Upper lobe of left lung (tissue), 6 donors: Measurements from ENCODE around the gene AGMO. TPM values are rescaled to one million over a fixed set of nuclear protein-coding genes. Genes with fewer than 3 reads are reported as not detected.

Experiments used
- ATAC-seq, 2 donors: fragments of 200-7000 bp; cut with Tn5 transposase; one replicate each; pipeline ENCODE4 v1.9.1; 2022; ENCODE audit warnings: mild to moderate bottlenecking in 2 of 2, moderate library complexity in 2 of 2; ENCODE audit not compliant: low FRiP score in 2 of 2
- DNase-seq, 2 donors: peaks; one replicate each; pipeline ENCODE4 v3.0.0-alpha.2; 2019 to 2020
- H3K27ac ChIP-seq, 4 donors: fragments of 200-600 bp; sonication (generic); one replicate each; pipeline ENCODE4 v1.5.1; 2016 to 2019
- H3K27me3 ChIP-seq, 4 donors: fragments of 200-600 bp; sonication (generic); one replicate each; pipeline ENCODE4 v1.5.1; 2017 to 2019
- H3K36me3 ChIP-seq, 4 donors: fragments of 200-600 bp; sonication (generic); one replicate each; pipeline ENCODE4 v1.5.1; 2016 to 2019
- H3K4me1 ChIP-seq, 4 donors: fragments of 200-600 bp; sonication (generic); one replicate each; pipeline ENCODE4 v1.5.1; 2018 to 2019
- H3K4me3 ChIP-seq, 4 donors: fragments of 200-600 bp; sonication (generic); one replicate each; pipeline ENCODE4 v1.5.1; 2017 to 2019; ENCODE audit warnings: mild to moderate bottlenecking in 2 of 4, moderate library complexity in 1 of 4
- H3K9me3 ChIP-seq, 4 donors: fragments of 200-600 bp; sonication (generic); one replicate each; pipeline ENCODE4 v1.5.1; 2018 to 2019
- CTCF ChIP-seq, 6 experiments: fragments of 450-650 bp in 4 of 6; fragments of 200-600 bp in 2 of 6; sonication (generic) in 2 of 6; IDR thresholded peaks; one replicate each; pipeline ENCODE4 v1.5.1; 2016 to 2019; ENCODE audit warnings: antibody characterized with exemption in 6 of 6
- EP300 ChIP-seq, 4 donors: sonication (generic); formaldehyde crosslinking; IDR thresholded peaks; one replicate each; pipeline ENCODE4 v1.5.1; 2017; ENCODE audit warnings: antibody characterized with exemption in 4 of 4, control low read depth in 2 of 4
- POLR2A ChIP-seq, 4 donors: fragments of 450-650 bp; IDR thresholded peaks; one replicate each; pipeline ENCODE4 v1.5.1; 2016 to 2017; ENCODE audit warnings: antibody characterized with exemption in 4 of 4, mild to moderate bottlenecking in 2 of 4
- POLR2AphosphoS5 ChIP-seq, 2 donors: sonication (generic); formaldehyde crosslinking; IDR thresholded peaks; one replicate each; pipeline ENCODE4 v1.5.1; 2017; ENCODE audit warnings: antibody characterized with exemption in 2 of 2
- WGBS, 2 donors: methylation state at CpG; one replicate each; pipeline ENCODE4 v1.1.5; 2017 to 2018; 5-methylcytosine and 5-hydroxymethylcytosine counted together
- total RNA-seq, 6 donors: library from RNA; depleted of rRNA in 4 of 6; stranded (reverse); fragments of >200 nt in 4 of 6; gene quantifications; one replicate each; pipeline versions ENCODE4 v1.1.0 to v1.2.1, GENCODE V29; 2016 to 2021
- donor health status: DM: no; HTN: no; CAD: no; lungs with moderate emphysema.
- donor health status: DM: no; HTN: yes; CAD: no; lungs with severe emphysema.

The AGMO gene
- total RNA-seq, 6 donors from 2014 or later: 0.17 to 3.0 (median 0.20) TPM; not detected in 3

GRCh38 chr7:15594461-15594860 is 32.6 kb upstream of the AGMO start:
- H3K4me3 ChIP-seq: no peak overlapping the region
- TF ChIP-seq POLR2AphosphoS5 (IDR thresholded peaks at IDR 0.05) (no peak), EP300 (IDR thresholded peaks at IDR 0.05) (no peak), POLR2A (IDR thresholded peaks at IDR 0.05) (no peak), CTCF (IDR thresholded peaks at IDR 0.05) (no peak)
- no peaks in the 10 kb centered on the region for H3K4me1 ChIP-seq
- WGBS, 2 donors: 66 to 70% methylated on average over 5 of the region's 5 CpGs
- H3K27ac ChIP-seq: no peak overlapping the region
- H3K9me3 ChIP-seq: no peaks in the 10 kb centered on the region
- H3K36me3 ChIP-seq: no peaks in the 10 kb centered on the region
- no peaks in the 10 kb centered on the region for H3K27me3 ChIP-seq
- ATAC-seq (no peak), DNase-seq (no peak)

GRCh38 chr7:15593382-15593781 is 31.6 kb upstream of the AGMO start:
- DNase-seq (no peak), ATAC-seq (no peak)
- Histone ChIP-seq H3K4me1 (no peaks in the 10 kb centered on the region), H3K4me3 (no peak overlapping the region), H3K27me3 (no peaks in the 10 kb centered on the region), H3K36me3 (no peaks in the 10 kb centered on the region), H3K9me3 (no peaks in the 10 kb centered on the region), H3K27ac (no peak overlapping the region)
- 80 to 96% methylated on average over 3 of the region's 3 CpGs for WGBS, 2 donors
- TF ChIP-seq POLR2A (IDR thresholded peaks at IDR 0.05): no peak

- DNase-seq (no peak), ATAC-seq (no peak)
- Histone ChIP-seq H3K27me3 (no peaks in the 10 kb centered on the region), H3K9me3 (peaks cover 0 to 7% (median 2%) of the 10 kb centered on the region in 4 donors), H3K36me3 (no peaks in the 10 kb centered on the region), H3K4me3 (no peak overlapping the region), H3K4me1 (no peaks in the 10 kb centered on the region), H3K27ac (no peak overlapping the region)
- 90 to 91% methylated on average over 4 of the region's 4 CpGs for WGBS, 2 donors
- TF ChIP-seq EP300 (IDR thresholded peaks at IDR 0.05) (no peak), POLR2AphosphoS5 (IDR thresholded peaks at IDR 0.05) (no peak), POLR2A (IDR thresholded peaks at IDR 0.05) (no peak), CTCF (IDR thresholded peaks at IDR 0.05) (no peak)
Measured at GRCh38 chr7:15586266-15586665, 24.5 kb upstream of the AGMO start.

- WGBS, 2 donors: 94 to 96% methylated on average over 3 of the region's 3 CpGs
- Histone ChIP-seq H3K4me1 (no peaks in the 10 kb centered on the region), H3K4me3 (no peak overlapping the region), H3K9me3 (peaks cover 0 to 7% (median 2%) of the 10 kb centered on the region in 4 donors), H3K27me3 (no peaks in the 10 kb centered on the region), H3K27ac (no peak overlapping the region), H3K36me3 (no peaks in the 10 kb centered on the region)
- ATAC-seq: no peak
- no peak for DNase-seq
- TF ChIP-seq POLR2A (IDR thresholded peaks at IDR 0.05) (no peak), EP300 (IDR thresholded peaks at IDR 0.05) (no peak), CTCF (IDR thresholded peaks at IDR 0.05) (no peak), POLR2AphosphoS5 (IDR thresholded peaks at IDR 0.05) (no peak)
Measured at GRCh38 chr7:15584575-15584974, 22.8 kb upstream of the AGMO start.

- WGBS, 2 donors: 78 to 95% methylated on average over 1 of the region's 1 CpG
- H3K27me3 ChIP-seq: no peaks in the 10 kb centered on the region
- H3K36me3 ChIP-seq: no peaks in the 10 kb centered on the region
- no peaks in the 10 kb centered on the region for H3K4me1 ChIP-seq
- H3K27ac ChIP-seq: no peak overlapping the region
- TF ChIP-seq POLR2AphosphoS5 (IDR thresholded peaks at IDR 0.05) (no peak), CTCF (IDR thresholded peaks at IDR 0.05) (no peak), EP300 (IDR thresholded peaks at IDR 0.05) (no peak), POLR2A (IDR thresholded peaks at IDR 0.05) (no peak)
- DNase-seq (no peak), ATAC-seq (no peak)
- no peak overlapping the region for H3K4me3 ChIP-seq
- peaks cover 0 to 7% (median 2%) of the 10 kb centered on the region in 4 donors for H3K9me3 ChIP-seq
Measured at GRCh38 chr7:15582773-15583172, 21.0 kb upstream of the AGMO start.
